GM21526 (cell line): ENCODE measurements around the gene HHLA2.

ENCODE experiments used
- ATAC-seq: cut with Tn5 transposase; IDR thresholded peaks from one replicate; pipeline ENCODE4 v1.9.1; 2021; ENCODE audit warnings: moderate library complexity; ENCODE audit not compliant: unreplicated experiment, low FRiP score

HHLA2 gene

GRCh38 chr3:108298056-108298455 is 1.7 kb downstream of the HHLA2 start:
- no peak for ATAC-seq

- ATAC-seq: no peak
Observed at GRCh38 chr3:108300103-108300849, 3.9 kb downstream of the HHLA2 start.

GRCh38 chr3:108301695-108302404 is 5.5 kb downstream of the HHLA2 start:
- no peak for ATAC-seq

GRCh38 chr3:108302570-108302969 is 6.2 kb downstream of the HHLA2 start:
- ATAC-seq: no peak

GRCh38 chr3:108305484-108306172 is 9.3 kb downstream of the HHLA2 start:
- no peak for ATAC-seq

GRCh38 chr3:108311797-108312196 is 15.4 kb downstream of the HHLA2 start:
- ATAC-seq: no peak

- ATAC-seq: no peak
Observed at GRCh38 chr3:108312656-108313055, 16.3 kb downstream of the HHLA2 start.

- no peak for ATAC-seq
Observed at GRCh38 chr3:108315767-108316301, 19.5 kb downstream of the HHLA2 start.

- ATAC-seq: no peak
Observed at GRCh38 chr3:108319428-108320082, 23.2 kb downstream of the HHLA2 start.

GRCh38 chr3:108320746-108321350 is 24.5 kb downstream of the HHLA2 start:
- no peak for ATAC-seq

GRCh38 chr3:108322352-108322751 is 26.0 kb downstream of the HHLA2 start:
- no peak for ATAC-seq

- ATAC-seq: no peak
Observed at GRCh38 chr3:108324177-108324576, 27.8 kb downstream of the HHLA2 start.

GRCh38 chr3:108327168-108327567 is 30.8 kb downstream of the HHLA2 start:
- no peak for ATAC-seq

- no peak for ATAC-seq
Observed at GRCh38 chr3:108328821-108329486, 32.6 kb downstream of the HHLA2 start.

GRCh38 chr3:108329508-108329907 is 33.2 kb downstream of the HHLA2 start:
- ATAC-seq: no peak

GRCh38 chr3:108329947-108330346 is 33.6 kb downstream of the HHLA2 start:
- no peak for ATAC-seq

GRCh38 chr3:108331792-108332191 is 35.4 kb downstream of the HHLA2 start:
- no peak for ATAC-seq

GRCh38 chr3:108333961-108334360 is 37.6 kb downstream of the HHLA2 start:
- no peak for ATAC-seq

- no peak for ATAC-seq
Observed at GRCh38 chr3:108334701-108335100, 38.4 kb downstream of the HHLA2 start.
